HCT116 (cell line): Measurements from ENCODE around the gene CHML. TPM values are rescaled to one million over a fixed set of nuclear protein-coding genes. Genes with fewer than 3 reads are reported as not detected.

Source experiments
- ATAC-seq: fragments of 200-7000 bp; cut with Tn5 transposase; 2 replicates; pipeline ENCODE4 v1.9.1; 2020; ENCODE audit warnings: mild to moderate bottlenecking, moderate library complexity
- BruUV-seq: library from RNA; stranded (reverse); fragments of 400-500 nt; replicated peaks from 2 replicates; lab custom pipeline; 2021; lab: Mats Ljungman, UMichigan
- CTCF ChIA-PET: fragments of 300-600 bp; sonication (Branson Sonifier 250); formaldehyde crosslinking; loops from one replicate; lab custom pipeline; 2021; ENCODE audit warnings: antibody characterized with exemption; lab: Charles Lee
- POLR2A ChIA-PET: fragments of 300-600, 350-600 bp; sonication (Branson Sonifier 250); formaldehyde crosslinking; loops from one replicate; lab custom pipeline; 2021; ENCODE audit warnings: antibody characterized with exemption; lab: Charles Lee
- RAD21 ChIA-PET, 2 experiments: fragments of 300-600 bp; sonication (Branson Sonifier 250); formaldehyde crosslinking; loops; one replicate each; lab custom pipeline; 2023; ENCODE audit warnings: low total read pairs in 2 of 2; ENCODE audit not compliant: uncharacterized antibody in 2 of 2, unreplicated experiment in 2 of 2, low non-redundant PET in 1 of 2; lab: Charles Lee
- DNase-seq: peaks from one replicate; pipeline ENCODE4 v3.0.0-alpha.2; 2010; ENCODE audit warnings: low read depth, low spot score
- H2AFZ ChIP-seq: fragments of 200-600 bp; shearing (Covaris generic), sonication (generic); 2 replicates; pipeline ENCODE4 v1.6.1; 2017; ENCODE audit warnings: low read depth, mixed run types, mixed read lengths, antibody characterized with exemption, low read length; ENCODE audit not compliant: poor library complexity, severe bottlenecking
- H3K27ac ChIP-seq: 2 replicates; pipeline ENCODE4 v1.5.1; 2012; ENCODE audit warnings: low read depth, low read length
- H3K27me3 ChIP-seq: fragments of 200-600 bp; sonication (generic); 2 replicates; pipeline ENCODE4 v1.6.1; 2016; ENCODE audit warnings: mixed run types, low read length, mixed read lengths; ENCODE audit not compliant: insufficient read depth
- H3K36me3 ChIP-seq, 2 experiments: fragments of 200-500 bp in 1 of 2; fragments of 200-600 bp in 1 of 2; sonication (Bioruptor generic) in 1 of 2; sonication (generic) in 1 of 2; 2 replicates each; pipeline versions ENCODE4 v1.5.1 to v1.6.1; 2014 to 2016; ENCODE audit warnings: low read length in 2 of 2, inconsistent platforms in 1 of 2, mixed read lengths in 1 of 2, mixed run types in 1 of 2; ENCODE audit not compliant: insufficient read depth in 2 of 2, control insufficient read depth in 1 of 2
- H3K4me1 ChIP-seq, 2 experiments: fragments of 200-600 bp in 1 of 2; sonication (generic) in 1 of 2; 2 replicates each; pipeline versions ENCODE4 v1.5.1 to v1.6.1; 2012 to 2017; ENCODE audit warnings: low read length in 2 of 2, inconsistent platforms in 1 of 2, mild to moderate bottlenecking in 1 of 2, mixed read lengths in 1 of 2, mixed run types in 1 of 2, moderate library complexity in 1 of 2; ENCODE audit not compliant: insufficient read depth in 2 of 2, control insufficient read depth in 1 of 2
- H3K4me2 ChIP-seq: fragments of 200-600 bp; sonication (generic); 2 replicates; pipeline ENCODE4 v1.6.1; 2017; ENCODE audit warnings: mixed run types, low read length, mixed read lengths
- H3K4me3 ChIP-seq, 2 experiments: fragments of 200-600 bp in 1 of 2; sonication (generic) in 1 of 2; replicated peaks in 1 of 2; 2 replicates each; pipeline ENCODE4 v1.5.1; 2011 to 2016; ENCODE audit warnings: low read length in 2 of 2, control low read depth in 1 of 2, low read depth in 1 of 2, mild to moderate bottlenecking in 1 of 2, mixed read lengths in 1 of 2, mixed run types in 1 of 2
- H3K79me2 ChIP-seq: fragments of 200-600 bp; sonication (generic); 2 replicates; pipeline ENCODE4 v1.6.1; 2017; ENCODE audit warnings: mild to moderate bottlenecking, mixed run types, low read length, moderate library complexity, mixed read lengths; ENCODE audit not compliant: insufficient read depth
- H3K9ac ChIP-seq: fragments of 200-600 bp; sonication (generic); 2 replicates; pipeline ENCODE4 v1.6.1; 2016; ENCODE audit warnings: low read length, mixed read lengths
- H3K9me2 ChIP-seq: fragments of 200-600 bp; sonication (generic), shearing (Covaris generic); 2 replicates; pipeline ENCODE4 v1.6.1; 2017; ENCODE audit warnings: mixed run types, mild to moderate bottlenecking, moderate library complexity; ENCODE audit not compliant: insufficient read depth
- H3K9me3 ChIP-seq, 2 experiments: fragments of 200-500 bp in 1 of 2; fragments of 200-600 bp in 1 of 2; sonication (Bioruptor generic) in 1 of 2; sonication (generic) in 1 of 2; 2 replicates each; pipeline ENCODE4 v1.6.1; 2014 to 2017; ENCODE audit warnings: low read length in 2 of 2, mixed read lengths in 2 of 2, inconsistent platforms in 1 of 2, low read depth in 1 of 2, mild to moderate bottlenecking in 1 of 2, mixed run types in 1 of 2, moderate library complexity in 1 of 2; ENCODE audit not compliant: control insufficient read depth in 1 of 2, insufficient read depth in 1 of 2
- H4K20me1 ChIP-seq: fragments of 200-600 bp; sonication (generic), shearing (Covaris generic); 2 replicates; pipeline ENCODE4 v1.6.1; 2017; ENCODE audit warnings: mixed run types, mild to moderate bottlenecking, moderate library complexity; ENCODE audit not compliant: insufficient read depth
- CBX3 ChIP-seq: IDR thresholded peaks from 2 replicates; pipeline ENCODE4 v1.6.1; 2012; ENCODE audit warnings: low read depth
- CEBPB ChIP-seq: IDR thresholded peaks from 2 replicates; pipeline ENCODE4 v1.6.1; 2012; ENCODE audit warnings: low read depth
- ELF1 ChIP-seq: IDR thresholded peaks from 2 replicates; pipeline ENCODE4 v1.6.1; 2012; ENCODE audit warnings: low read depth, borderline replicate concordance
- FOSL1 ChIP-seq: IDR thresholded peaks from 2 replicates; pipeline ENCODE4 v1.6.1; 2012; ENCODE audit warnings: low read depth
- JUND ChIP-seq: IDR thresholded peaks from 2 replicates; pipeline ENCODE4 v1.6.1; 2012
- POLR2AphosphoS5 ChIP-seq: IDR thresholded peaks from 2 replicates; pipeline ENCODE4 v1.6.1; 2011; ENCODE audit warnings: mild to moderate bottlenecking, low read depth, low read length, moderate library complexity
- SP1 ChIP-seq: IDR thresholded peaks from 2 replicates; pipeline ENCODE4 v1.6.1; 2012; ENCODE audit warnings: low read depth
- SRF ChIP-seq: IDR thresholded peaks from 2 replicates; pipeline ENCODE4 v1.6.1; 2012; ENCODE audit warnings: low read depth
- TCF7L2 ChIP-seq: IDR thresholded peaks from 2 replicates; pipeline ENCODE4 v1.7.0; 2011; ENCODE audit warnings: borderline replicate concordance, inconsistent platforms; ENCODE audit not compliant: insufficient read depth, insufficient read length; ENCODE audit errors: extremely low read depth
- YY1 ChIP-seq: IDR thresholded peaks from 2 replicates; pipeline ENCODE4 v1.6.1; 2011; ENCODE audit warnings: low read length, low read depth, moderate library complexity, mild to moderate bottlenecking; ENCODE audit not compliant: insufficient replicate concordance; ENCODE audit errors: extremely low read depth
- ZNF274 ChIP-seq: fragments of 200-500 bp; sonication (Bioruptor generic); IDR thresholded peaks from 2 replicates; pipeline ENCODE4 v1.6.1; 2014; ENCODE audit warnings: mild to moderate bottlenecking, low read depth, low read length, inconsistent platforms
- intact Hi-C: fragments of 100-400 bp; cut with micrococcal nuclease; formaldehyde crosslinking; loops from 2 replicates; pipeline ENCODE4 v1.10.0; 2022
- total RNA-seq: library from RNA; stranded (reverse); gene quantifications from one replicate; pipeline ENCODE4 v1.2.1, GENCODE V29; 2021; ENCODE audit not compliant: unreplicated experiment
- TF ChIP-seq, protein P1 (sequence below): IDR thresholded peaks from 2 replicates; pipeline ENCODE4 v1.6.1; 2012

The CHML gene
- total RNA-seq, 1 experiment from 2014 or later = 9.7 TPM

- ChIA-PET CTCF (no interaction called here), POLR2A (no interaction called here), RAD21 (no interaction called here)
- H3K4me2 ChIP-seq = no peak overlapping the region
- H3K4me3 ChIP-seq = no peak overlapping the region
- TF ChIP-seq POLR2AphosphoS5 = no peak
- no peak for TF ChIP-seq TCF7L2
- no peak for TF ChIP-seq JUND
- TF ChIP-seq SP1 = no peak
- TF ChIP-seq YY1 = no peak
- TF ChIP-seq ELF1 = no peak
- no peak for TF ChIP-seq CEBPB
- TF ChIP-seq, protein P1, sequence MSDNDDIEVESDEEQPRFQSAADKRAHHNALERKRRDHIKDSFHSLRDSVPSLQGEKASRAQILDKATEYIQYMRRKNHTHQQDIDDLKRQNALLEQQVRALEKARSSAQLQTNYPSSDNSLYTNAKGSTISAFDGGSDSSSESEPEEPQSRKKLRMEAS = no peak
- no peak overlapping the region for H3K9ac ChIP-seq
- DNase-seq (no peak), ATAC-seq (no peak)
- no TSS peak for BruUV-seq
- no peaks in the 10 kb centered on the region for H3K36me3 ChIP-seq
- no peaks in the 10 kb centered on the region for H4K20me1 ChIP-seq
- no peak overlapping the region for H2AFZ ChIP-seq
- H3K27me3 ChIP-seq = no peaks in the 10 kb centered on the region
- H3K9me2 ChIP-seq = no peaks in the 10 kb centered on the region
- no peak overlapping the region for H3K27ac ChIP-seq
- intact Hi-C loops = no loop called here
- H3K9me3 ChIP-seq = no peaks in the 10 kb centered on the region
- no peaks in the 10 kb centered on the region for H3K79me2 ChIP-seq
- peaks cover 0 to 30% of the 10 kb centered on the region in 2 experiments; a peak in 2 of 4 replicates for H3K4me1 ChIP-seq
These were observed 47.0 kb downstream of the CHML start for GRCh38 chr1:241593186-241593585.

GRCh38 chr1:241592273-241592958, 47.8 kb downstream of the CHML start:
- Histone ChIP-seq H2AFZ (no peak overlapping the region), H3K9me3 (no peaks in the 10 kb centered on the region), H3K36me3 (no peaks in the 10 kb centered on the region), H3K27ac (no peak overlapping the region), H3K9ac (no peak overlapping the region), H3K27me3 (no peaks in the 10 kb centered on the region), H4K20me1 (no peaks in the 10 kb centered on the region), H3K9me2 (no peaks in the 10 kb centered on the region), H3K4me1 (peaks cover 0 to 30% of the 10 kb centered on the region in 2 experiments; a peak in 2 of 4 replicates), H3K79me2 (no peaks in the 10 kb centered on the region), H3K4me3 (no peak overlapping the region), H3K4me2 (peak overlapping the region; percentile 29)
- peak; percentile 55; the same call in 1 of the 2 replicates for TF ChIP-seq SRF
- peak; percentile 84 for TF ChIP-seq FOSL1
- no peak for TF ChIP-seq ZNF274
- peak; percentile 54 for TF ChIP-seq CEBPB
- TF ChIP-seq ELF1 = no peak
- TF ChIP-seq CBX3 = peak; percentile 67; the same call in 1 of the 2 replicates
- TF ChIP-seq SP1 = peak; percentile 56
- TF ChIP-seq JUND = peak; percentile 81
- ATAC-seq (peak; percentile 64), DNase-seq (peak; percentile 48)
- intact Hi-C loops = no loop called here
- RAD21 ChIA-PET = no interaction called here
- CTCF ChIA-PET = interaction anchor here (0.8 kb wide), 1 partner anchor 13 kb away, joined by 3 read pairs; no protein-coding TSS in a partner anchor
- POLR2A ChIA-PET = no interaction called here
- no TSS peak for BruUV-seq
